ENCODE results near the gene HECW1. TPM values are rescaled to one million over a fixed set of nuclear protein-coding genes. Genes with fewer than 3 reads are reported as not detected.
"Not testable (repeated sequence)": the region's sequence is repeated elsewhere in the genome, so short reads cannot be mapped to it uniquely, and the experiment has no call there.

The HECW1 gene
- total RNA-seq, 1 experiment from 2014 or later: 18.3 TPM

GRCh38 chr7:43208242-43208641 lies 95.8 kb downstream of the HECW1 start:
- DNase-seq (ENCODE audit: low read depth): no peak

GRCh38 chr7:43210539-43210938 lies 98.1 kb downstream of the HECW1 start:
- DNase-seq (ENCODE audit: low read depth): peak; percentile 19

- peak; percentile 37 for DNase-seq (ENCODE audit: low read depth)
Measured at GRCh38 chr7:43211286-43211685, 98.8 kb downstream of the HECW1 start.

- DNase-seq (ENCODE audit: low read depth): no peak
Measured at GRCh38 chr7:43211693-43212092, 99.2 kb downstream of the HECW1 start.

GRCh38 chr7:43212921-43213320 lies 100.5 kb downstream of the HECW1 start:
- no peak for DNase-seq (ENCODE audit: low read depth)

GRCh38 chr7:43215061-43215460 lies 102.6 kb downstream of the HECW1 start:
- DNase-seq (ENCODE audit: low read depth): no peak

- no peak for DNase-seq (ENCODE audit: low read depth)
Measured at GRCh38 chr7:43217055-43217454, 104.6 kb downstream of the HECW1 start.

GRCh38 chr7:43218901-43219300 lies 106.5 kb downstream of the HECW1 start:
- DNase-seq (ENCODE audit: low read depth): not testable (repeated sequence)

GRCh38 chr7:43220250-43220649 lies 107.8 kb downstream of the HECW1 start:
- DNase-seq (ENCODE audit: low read depth): peak; percentile 86

- no peak for DNase-seq (ENCODE audit: low read depth)
Measured at GRCh38 chr7:43220742-43221141, 108.3 kb downstream of the HECW1 start.

GRCh38 chr7:43229801-43230200 lies 117.4 kb downstream of the HECW1 start:
- no peak for DNase-seq (ENCODE audit: low read depth)

- no peak for DNase-seq (ENCODE audit: low read depth)
Measured at GRCh38 chr7:43232366-43232765, 119.9 kb downstream of the HECW1 start.

- no peak for DNase-seq (ENCODE audit: low read depth)
Measured at GRCh38 chr7:43234073-43234472, 121.6 kb downstream of the HECW1 start.

GRCh38 chr7:43234968-43235367 lies 122.5 kb downstream of the HECW1 start:
- DNase-seq (ENCODE audit: low read depth): no peak

GRCh38 chr7:43240565-43240964 lies 128.1 kb downstream of the HECW1 start:
- DNase-seq (ENCODE audit: low read depth): no peak

GRCh38 chr7:43242628-43243255 lies 130.3 kb downstream of the HECW1 start:
- no peak for DNase-seq (ENCODE audit: low read depth)

GRCh38 chr7:43244232-43244631 lies 131.8 kb downstream of the HECW1 start:
- no peak for DNase-seq (ENCODE audit: low read depth)

- no peak for DNase-seq (ENCODE audit: low read depth)
Measured at GRCh38 chr7:43244784-43245183, 132.3 kb downstream of the HECW1 start.

GRCh38 chr7:43247757-43248156 lies 135.3 kb downstream of the HECW1 start:
- no peak for DNase-seq (ENCODE audit: low read depth)

- no peak for DNase-seq (ENCODE audit: low read depth)
Measured at GRCh38 chr7:43248553-43248952, 136.1 kb downstream of the HECW1 start.

GRCh38 chr7:43248961-43249822 lies 136.7 kb downstream of the HECW1 start:
- DNase-seq (ENCODE audit: low read depth): peak; percentile 89

- DNase-seq (ENCODE audit: low read depth): peak; percentile 31
Measured at GRCh38 chr7:43249823-43250145, 137.3 kb downstream of the HECW1 start.
